ENCODE measurements around the gene GPR68.

GRCh38 chr14:91225025-91225424 lies 19.5 kb downstream of the GPR68 start:
- no peak for TF ChIP-seq SPI1 (IDR thresholded peaks at IDR 0.05; ENCODE audit: low read depth, low read length)
- no peak for TF ChIP-seq POLR2A (IDR thresholded peaks at IDR 0.05; ENCODE audit: low read depth, low read length)
